H9 (cell line): Measurements from ENCODE around the gene CHGA. TPM values are rescaled to one million over a fixed set of nuclear protein-coding genes. Genes with fewer than 3 reads are reported as not detected.

ENCODE experiments used
- DNase-seq: peaks from one replicate; pipeline ENCODE4 v3.0.0-alpha.2; 2017
- H2AFZ ChIP-seq: one replicate; pipeline ENCODE4 v1.6.1; 2013; ENCODE audit warnings: mild to moderate bottlenecking, low read length, control low read depth, moderate library complexity
- H2AK5ac ChIP-seq: 2 replicates; pipeline ENCODE4 v1.6.1; 2013; ENCODE audit warnings: low read length, control low read depth, mixed read lengths; ENCODE audit not compliant: insufficient read length
- H2BK120ac ChIP-seq: one replicate; pipeline ENCODE4 v1.6.1; 2013; ENCODE audit warnings: low read depth, mild to moderate bottlenecking, low read length, control low read depth, inconsistent platforms; ENCODE audit not compliant: poor library complexity, severe bottlenecking
- H2BK12ac ChIP-seq: 2 replicates; pipeline ENCODE4 v1.6.1; 2013; ENCODE audit warnings: low read length, control low read depth, mixed read lengths, low read depth; ENCODE audit not compliant: insufficient read length
- H2BK15ac ChIP-seq: 2 replicates; pipeline ENCODE4 v1.6.1; 2013; ENCODE audit warnings: low read depth, low read length, control low read depth
- H2BK20ac ChIP-seq: one replicate; pipeline ENCODE4 v1.6.1; 2013; ENCODE audit warnings: low read depth, mild to moderate bottlenecking, low read length, control low read depth, inconsistent platforms; ENCODE audit not compliant: poor library complexity, severe bottlenecking
- H2BK5ac ChIP-seq: 2 replicates; pipeline ENCODE4 v1.6.1; 2013; ENCODE audit warnings: low read length, control low read depth, mixed read lengths; ENCODE audit not compliant: insufficient read length
- H3K14ac ChIP-seq: 2 replicates; pipeline ENCODE4 v1.6.1; 2013; ENCODE audit warnings: low read length, control low read depth; ENCODE audit not compliant: insufficient read depth
- H3K18ac ChIP-seq: 2 replicates; pipeline ENCODE4 v1.6.1; 2013; ENCODE audit warnings: low read depth, mild to moderate bottlenecking, mixed read lengths, low read length, control low read depth; ENCODE audit not compliant: insufficient read length
- H3K23ac ChIP-seq: 2 replicates; pipeline ENCODE4 v1.6.1; 2013; ENCODE audit warnings: low read length, control low read depth, mixed read lengths, low read depth; ENCODE audit not compliant: insufficient read length
- H3K23me2 ChIP-seq: 2 replicates; pipeline ENCODE4 v1.6.1; 2013; ENCODE audit warnings: low read depth, mild to moderate bottlenecking, mixed read lengths, low read length, control low read depth; ENCODE audit not compliant: insufficient read length, poor library complexity, severe bottlenecking
- H3K27ac ChIP-seq: 2 replicates; pipeline ENCODE4 v1.5.1; 2013; ENCODE audit warnings: low read length, control low read depth, mixed read lengths, low read depth; ENCODE audit not compliant: insufficient read length
- H3K27me3 ChIP-seq: 2 replicates; pipeline ENCODE4 v1.6.1; 2013; ENCODE audit warnings: low read length, control low read depth, inconsistent platforms; ENCODE audit not compliant: insufficient read depth
- H3K4ac ChIP-seq: 2 replicates; pipeline ENCODE4 v1.6.1; 2013; ENCODE audit warnings: low read depth, mild to moderate bottlenecking, control low read depth, inconsistent platforms, low read length, moderate library complexity
- H3K4me1 ChIP-seq: 2 replicates; pipeline ENCODE4 v1.6.1; 2013; ENCODE audit warnings: low read length, control low read depth, inconsistent platforms; ENCODE audit not compliant: insufficient read depth
- H3K4me2 ChIP-seq: 2 replicates; pipeline ENCODE4 v1.6.1; 2013; ENCODE audit warnings: low read length, control low read depth, mixed read lengths; ENCODE audit not compliant: insufficient read length, insufficient read depth
- H3K56ac ChIP-seq: 2 replicates; pipeline ENCODE4 v1.6.1; 2013; ENCODE audit warnings: low read depth, mild to moderate bottlenecking, mixed read lengths, low read length, control low read depth; ENCODE audit not compliant: insufficient read length
- H3K79me1 ChIP-seq: 2 replicates; pipeline ENCODE4 v1.6.1; 2013; ENCODE audit warnings: low read depth, mild to moderate bottlenecking, moderate library complexity, low read length, control low read depth, inconsistent platforms; ENCODE audit not compliant: insufficient read depth, poor library complexity, severe bottlenecking
- H3K79me2 ChIP-seq: 2 replicates; pipeline ENCODE4 v1.6.1; 2013; ENCODE audit warnings: low read length, control low read depth, inconsistent platforms; ENCODE audit not compliant: insufficient read depth
- H3K9ac ChIP-seq: 2 replicates; pipeline ENCODE4 v1.6.1; 2013; ENCODE audit warnings: low read length, control low read depth, mixed read lengths; ENCODE audit not compliant: insufficient read length; ENCODE audit errors: extremely low read depth
- H3K9me3 ChIP-seq: one replicate; pipeline ENCODE4 v1.6.1; 2013; ENCODE audit warnings: low read depth, low read length, inconsistent platforms; ENCODE audit not compliant: control insufficient read depth
- H3T11ph ChIP-seq: one replicate; pipeline ENCODE4 v1.6.1; 2013; ENCODE audit warnings: mild to moderate bottlenecking, low read length, control low read depth, inconsistent platforms
- H4K20me1 ChIP-seq: one replicate; pipeline ENCODE4 v1.6.1; 2013; ENCODE audit not compliant: control insufficient read depth, insufficient read length, insufficient read depth
- H4K5ac ChIP-seq: 2 replicates; pipeline ENCODE4 v1.6.1; 2013; ENCODE audit warnings: low read depth, mild to moderate bottlenecking, mixed read lengths, low read length, control low read depth; ENCODE audit not compliant: insufficient read length
- H4K8ac ChIP-seq: replicated peaks from 2 replicates; pipeline ENCODE4 v1.6.1; 2013; ENCODE audit warnings: low read length, control low read depth, mixed read lengths, low read depth; ENCODE audit not compliant: insufficient read length
- H4K91ac ChIP-seq: 2 replicates; pipeline ENCODE4 v1.6.1; 2013; ENCODE audit warnings: low read depth, mild to moderate bottlenecking, moderate library complexity, mixed read lengths, low read length, control low read depth; ENCODE audit not compliant: insufficient read length
- H3K27ac Mint-ChIP-seq, 3 experiments: 2 replicates in 2 of 3; 3 replicates in 1 of 3; pipeline ENCODE4 v1.8.0; 2020 to 2021; ENCODE audit warnings: mixed read lengths in 3 of 3, mild to moderate bottlenecking in 1 of 3, moderate library complexity in 1 of 3
- H3K27me3 Mint-ChIP-seq: 2 replicates; pipeline ENCODE4 v1.8.0; 2021; ENCODE audit warnings: low read depth, mild to moderate bottlenecking, moderate library complexity, mixed read lengths
- H3K36me3 Mint-ChIP-seq, 3 experiments: 2 replicates in 2 of 3; 3 replicates in 1 of 3; pipeline ENCODE4 v1.8.0; 2020 to 2021; ENCODE audit warnings: low read depth in 3 of 3, mixed read lengths in 3 of 3; ENCODE audit not compliant: insufficient read depth in 1 of 3
- H3K4me1 Mint-ChIP-seq, 2 experiments: 2 replicates each; pipeline ENCODE4 v1.8.0; 2020; ENCODE audit warnings: mixed read lengths in 2 of 2
- H3K4me3 Mint-ChIP-seq, 2 experiments: 2 replicates in 1 of 2; 3 replicates in 1 of 2; pipeline ENCODE4 v1.8.0; 2020 to 2021; ENCODE audit warnings: mild to moderate bottlenecking in 2 of 2, mixed read lengths in 2 of 2, moderate library complexity in 1 of 2
- H3K9me3 Mint-ChIP-seq, 2 experiments: 2 replicates in 1 of 2; 3 replicates in 1 of 2; pipeline ENCODE4 v1.8.0; 2020; ENCODE audit warnings: mild to moderate bottlenecking in 2 of 2, mixed read lengths in 2 of 2, moderate library complexity in 1 of 2
- CTCF ChIP-seq: fragments of 200-600 bp; sonication (generic); conservative IDR thresholded peaks from 3 replicates; pipeline ENCODE4 v1.8.0; 2021; ENCODE audit warnings: antibody characterized with exemption, mild to moderate bottlenecking
- WGBS: extraction: QIAGEN DNeasy Blood & Tissue Kit; methylation state at CpG from one replicate; pipeline ENCODE4 v1.1.7; 2013; ENCODE audit warnings: missing lambda C conversion rate, low lambda C conversion rate, mixed read lengths; ENCODE audit not compliant: insufficient read length; ENCODE audit errors: extremely low coverage; 5-methylcytosine and 5-hydroxymethylcytosine counted together
- total RNA-seq: library from RNA; stranded (reverse); gene quantifications from 2 replicates; pipeline ENCODE4 v1.2.1, GENCODE V29; 2021

CHGA gene
- total RNA-seq, 1 experiment from 2014 or later, result 6.7 TPM

DNA sequence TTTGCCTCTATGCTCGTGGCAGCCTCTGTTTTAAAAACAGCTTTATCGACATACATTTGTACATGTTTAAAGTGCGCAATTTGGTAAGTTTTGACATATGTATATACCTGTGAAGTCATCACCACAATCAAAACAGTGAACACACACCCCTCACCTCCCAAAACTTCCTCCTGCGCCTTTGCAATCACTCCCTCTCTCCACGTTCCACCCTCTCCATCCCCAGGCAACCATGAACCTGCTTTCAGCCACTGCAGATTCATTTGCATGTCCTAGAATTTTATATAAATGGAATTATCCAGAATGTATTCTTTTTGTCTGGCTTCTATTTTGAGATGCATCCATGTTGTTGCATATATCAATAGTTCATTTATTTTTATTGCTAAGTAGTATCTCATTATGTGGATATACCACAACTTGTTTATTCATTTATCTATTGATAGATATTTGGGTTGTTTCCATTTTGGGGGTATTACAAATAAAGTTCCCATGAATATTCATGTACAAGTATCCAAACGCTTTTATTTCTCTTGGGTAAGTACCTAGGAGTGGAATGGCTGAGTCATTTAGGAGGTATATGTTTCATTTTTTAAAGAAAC is 15.5 kb upstream of the CHGA start:
- Histone ChIP-seq H3K27ac (no peak overlapping the region), H3K79me2 (no peaks in the 10 kb centered on the region), H3K23ac (no peak overlapping the region), H3T11ph (no peak overlapping the region), H2BK20ac (no peak overlapping the region), H3K27me3 (peaks cover under 1% of the 10 kb centered on the region; the same call in 1 of the 2 replicates), H3K79me1 (no peaks in the 10 kb centered on the region), H3K4me2 (no peak overlapping the region), H4K20me1 (no peaks in the 10 kb centered on the region), H4K5ac (no peak overlapping the region), H2BK5ac (no peak overlapping the region), H3K4ac (no peak overlapping the region), H3K9ac (no peak overlapping the region), H3K14ac (no peak overlapping the region), H3K9me3 (no peaks in the 10 kb centered on the region), H2AFZ (no peak overlapping the region), H2BK12ac (no peak overlapping the region), H3K18ac (no peak overlapping the region), H2AK5ac (no peak overlapping the region), H2BK120ac (no peak overlapping the region), H4K8ac (no peak overlapping the region), H3K23me2 (no peaks in the 10 kb centered on the region), H3K56ac (no peak overlapping the region), H2BK15ac (no peak overlapping the region), H3K4me1 (no peaks in the 10 kb centered on the region), H4K91ac (no peak overlapping the region)
- DNase-seq, result no peak
- Mint-ChIP-seq H3K36me3 (no peaks in the 10 kb centered on the region), H3K4me3 (no peak overlapping the region), H3K27me3 (peaks cover 39% of the 10 kb centered on the region), H3K27ac (no peak overlapping the region; a peak in 1 of 7 replicates), H3K4me1 (peaks cover 7 to 12% of the 10 kb centered on the region in 2 experiments), H3K9me3 (peaks cover 4 to 5% of the 10 kb centered on the region in 2 experiments; a peak in 2 of 5 replicates)
- TF ChIP-seq CTCF, result no peak
- WGBS, result no CpG with 5 or more reads among the region's 6 CpGs
